ENCODE data around the gene CUTA.

DNA sequence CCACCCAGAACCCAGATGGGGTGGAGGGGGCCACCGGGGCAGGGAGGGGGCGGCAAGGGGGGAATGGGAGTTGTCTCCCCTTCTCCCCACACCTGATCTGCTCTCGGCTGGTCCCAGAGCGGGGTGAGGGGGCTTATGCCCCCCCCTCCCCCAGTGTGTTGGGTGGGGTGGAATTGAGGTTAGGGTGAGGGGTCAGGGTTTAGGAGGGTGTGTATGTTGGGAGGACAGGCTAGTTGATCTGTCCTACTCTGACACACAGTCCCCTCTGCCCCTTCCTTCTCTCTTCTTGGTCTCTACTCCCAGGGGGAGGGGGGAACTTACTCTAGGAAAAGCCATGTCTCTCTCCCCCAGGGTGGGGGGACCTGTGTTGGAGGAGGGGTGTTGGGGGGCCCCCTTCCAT is 34.6 kb upstream of the CUTA start:
- TF ChIP-seq, protein P1, sequence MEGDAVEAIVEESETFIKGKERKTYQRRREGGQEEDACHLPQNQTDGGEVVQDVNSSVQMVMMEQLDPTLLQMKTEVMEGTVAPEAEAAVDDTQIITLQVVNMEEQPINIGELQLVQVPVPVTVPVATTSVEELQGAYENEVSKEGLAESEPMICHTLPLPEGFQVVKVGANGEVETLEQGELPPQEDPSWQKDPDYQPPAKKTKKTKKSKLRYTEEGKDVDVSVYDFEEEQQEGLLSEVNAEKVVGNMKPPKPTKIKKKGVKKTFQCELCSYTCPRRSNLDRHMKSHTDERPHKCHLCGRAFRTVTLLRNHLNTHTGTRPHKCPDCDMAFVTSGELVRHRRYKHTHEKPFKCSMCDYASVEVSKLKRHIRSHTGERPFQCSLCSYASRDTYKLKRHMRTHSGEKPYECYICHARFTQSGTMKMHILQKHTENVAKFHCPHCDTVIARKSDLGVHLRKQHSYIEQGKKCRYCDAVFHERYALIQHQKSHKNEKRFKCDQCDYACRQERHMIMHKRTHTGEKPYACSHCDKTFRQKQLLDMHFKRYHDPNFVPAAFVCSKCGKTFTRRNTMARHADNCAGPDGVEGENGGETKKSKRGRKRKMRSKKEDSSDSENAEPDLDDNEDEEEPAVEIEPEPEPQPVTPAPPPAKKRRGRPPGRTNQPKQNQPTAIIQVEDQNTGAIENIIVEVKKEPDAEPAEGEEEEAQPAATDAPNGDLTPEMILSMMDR (IDR thresholded peaks at IDR 0.05): no peak
- no peak for TF ChIP-seq EP300 (IDR thresholded peaks at IDR 0.05)
- TF ChIP-seq POLR2A (IDR thresholded peaks at IDR 0.05; ENCODE audit: low read depth): no peak

All from esophagus muscularis mucosa (tissue), 4 donors.